Peyer's patch (tissue), 4 donors: ENCODE measurements around the gene ZNHIT2.

Experiments used
- POLR2A ChIP-seq, 2 donors: fragments of 450-650 bp; IDR thresholded peaks; one replicate each; pipeline ENCODE4 v1.5.1; 2017; ENCODE audit warnings: antibody characterized with exemption in 2 of 2, mild to moderate bottlenecking in 2 of 2, moderate library complexity in 2 of 2
- TF ChIP-seq, protein P1 (sequence below), 6 experiments: fragments of 450-650 bp in 4 of 6; fragments of 200-600 bp in 2 of 6; sonication (generic) in 1 of 6; IDR thresholded peaks; one replicate each; pipeline ENCODE4 v1.5.1; 2017 to 2019; ENCODE audit warnings: antibody characterized with exemption in 6 of 6, mild to moderate bottlenecking in 3 of 6, moderate library complexity in 1 of 6

DNA sequence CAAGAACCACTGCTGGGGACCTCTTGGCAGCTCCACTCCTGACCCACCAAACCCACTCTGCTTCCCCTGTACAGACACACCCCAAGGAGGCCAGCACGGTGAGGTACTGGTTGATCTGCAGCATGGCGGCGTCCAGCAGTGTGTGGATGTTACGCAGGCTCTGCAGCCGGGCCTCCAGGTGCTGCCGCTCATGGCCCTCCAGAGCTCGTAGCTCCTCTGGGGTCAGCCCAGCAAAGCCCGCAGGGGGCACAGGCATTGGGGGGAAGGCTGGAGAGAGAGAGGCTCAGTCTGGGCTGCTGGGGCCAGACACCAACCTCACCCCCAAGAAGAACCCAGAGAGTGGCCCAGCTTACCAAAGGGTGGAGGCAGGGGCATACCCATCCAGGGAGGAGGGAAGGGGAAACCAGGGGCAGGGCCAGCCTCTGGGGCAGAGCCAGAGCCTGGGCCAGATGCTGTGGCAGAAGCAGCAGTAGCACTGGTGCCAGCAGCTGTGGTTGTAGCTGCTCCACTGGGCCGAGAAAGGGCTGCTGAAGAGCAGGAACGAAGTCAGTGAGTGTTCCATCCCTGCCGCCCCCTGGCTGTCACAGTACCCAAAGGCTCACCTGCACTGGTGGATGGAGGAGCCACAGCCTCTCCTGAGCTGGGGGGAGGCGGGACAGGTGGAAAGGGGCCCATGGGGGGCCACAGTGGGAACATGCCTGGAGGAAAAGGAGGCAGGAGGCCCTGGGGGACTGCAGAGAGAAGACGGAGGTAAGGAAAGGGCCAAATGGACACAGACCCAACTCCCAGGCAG lies 12.3 kb upstream of the ZNHIT2 start:
- TF ChIP-seq, protein P1, sequence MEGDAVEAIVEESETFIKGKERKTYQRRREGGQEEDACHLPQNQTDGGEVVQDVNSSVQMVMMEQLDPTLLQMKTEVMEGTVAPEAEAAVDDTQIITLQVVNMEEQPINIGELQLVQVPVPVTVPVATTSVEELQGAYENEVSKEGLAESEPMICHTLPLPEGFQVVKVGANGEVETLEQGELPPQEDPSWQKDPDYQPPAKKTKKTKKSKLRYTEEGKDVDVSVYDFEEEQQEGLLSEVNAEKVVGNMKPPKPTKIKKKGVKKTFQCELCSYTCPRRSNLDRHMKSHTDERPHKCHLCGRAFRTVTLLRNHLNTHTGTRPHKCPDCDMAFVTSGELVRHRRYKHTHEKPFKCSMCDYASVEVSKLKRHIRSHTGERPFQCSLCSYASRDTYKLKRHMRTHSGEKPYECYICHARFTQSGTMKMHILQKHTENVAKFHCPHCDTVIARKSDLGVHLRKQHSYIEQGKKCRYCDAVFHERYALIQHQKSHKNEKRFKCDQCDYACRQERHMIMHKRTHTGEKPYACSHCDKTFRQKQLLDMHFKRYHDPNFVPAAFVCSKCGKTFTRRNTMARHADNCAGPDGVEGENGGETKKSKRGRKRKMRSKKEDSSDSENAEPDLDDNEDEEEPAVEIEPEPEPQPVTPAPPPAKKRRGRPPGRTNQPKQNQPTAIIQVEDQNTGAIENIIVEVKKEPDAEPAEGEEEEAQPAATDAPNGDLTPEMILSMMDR (IDR thresholded peaks at IDR 0.05) = peak in 1 of 6 experiments; percentile 5
- TF ChIP-seq POLR2A (IDR thresholded peaks at IDR 0.05) = no peak
